Kidney capillary endothelial cell (primary cell): ENCODE measurements around the gene VARS2.
A peak's percentile ranks its signal among the peaks of the same experiment; 100 is the strongest.
"Not testable (repeated sequence)": the region's sequence is repeated elsewhere in the genome, so short reads cannot be mapped to it uniquely, and the experiment has no call there.

Source experiments
- DNase-seq: peaks from one replicate; pipeline ENCODE4 v3.0.0-alpha.2; 2018; ENCODE audit warnings: low spot score

Gene VARS2

DNA sequence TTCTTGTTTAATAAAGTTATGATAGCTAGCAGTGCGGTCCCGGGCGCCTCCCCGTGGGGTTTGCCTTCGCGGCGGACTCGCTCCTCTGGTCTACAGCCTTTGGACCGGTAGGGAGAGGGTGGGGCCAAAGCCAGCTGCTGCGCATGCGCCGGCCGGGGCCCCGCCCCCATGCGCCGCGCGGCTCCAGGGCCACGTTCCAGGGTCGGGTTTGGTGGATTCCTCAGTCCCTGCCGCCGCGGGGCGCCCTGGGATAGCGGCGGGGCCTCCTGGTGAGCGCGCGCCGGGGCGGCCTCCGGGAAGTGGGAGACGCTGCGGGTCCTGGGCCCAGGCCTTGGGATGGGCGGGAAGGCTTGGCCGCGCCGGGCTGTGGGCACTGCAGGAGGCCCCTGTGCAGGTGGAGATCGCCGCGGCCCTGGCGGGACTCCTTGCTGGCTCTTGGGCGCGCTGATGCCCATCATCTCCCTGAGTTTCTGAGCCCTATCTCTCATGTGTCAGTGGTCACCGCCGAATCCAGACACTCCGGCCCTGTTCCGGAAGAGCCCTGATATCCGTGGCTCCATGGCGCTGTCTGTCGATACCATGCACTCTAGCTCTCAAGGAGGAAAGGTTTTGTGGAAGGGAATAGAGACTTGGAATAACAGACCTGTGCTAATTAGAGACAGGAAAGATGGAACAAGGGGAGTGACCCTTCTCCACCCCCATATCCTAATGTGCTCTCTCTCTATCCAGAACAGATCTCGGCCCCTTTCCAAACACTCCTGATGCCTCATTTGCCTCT, at the start of gene VARS2:
Gene VARS2 (plus strand): TSS at position 163 of the 778 bp plus-strand sequence. CDS start 599 bp downstream, at position 762.
- peak; percentile 90 for DNase-seq

DNA sequence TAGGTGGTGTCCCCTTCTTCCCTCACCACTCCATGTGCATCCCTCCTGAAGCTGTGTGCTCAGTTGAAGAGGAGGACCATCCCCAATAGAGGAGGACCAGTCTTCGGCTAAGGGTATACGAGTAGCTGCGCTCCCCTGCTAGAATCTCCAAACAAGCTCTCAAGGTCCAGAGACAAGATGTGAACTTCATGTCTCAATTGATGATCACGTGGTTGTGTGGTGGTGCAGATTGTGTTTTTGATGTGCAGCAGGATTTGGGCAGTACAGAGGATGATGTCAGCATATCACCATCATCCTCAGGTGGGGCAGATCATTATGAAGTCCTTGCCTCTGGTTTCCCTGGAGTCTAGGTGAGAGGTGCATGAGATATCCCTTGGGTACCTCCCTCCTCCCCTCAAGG, 49.7 kb upstream of the VARS2 start:
- DNase-seq, result no peak

DNA sequence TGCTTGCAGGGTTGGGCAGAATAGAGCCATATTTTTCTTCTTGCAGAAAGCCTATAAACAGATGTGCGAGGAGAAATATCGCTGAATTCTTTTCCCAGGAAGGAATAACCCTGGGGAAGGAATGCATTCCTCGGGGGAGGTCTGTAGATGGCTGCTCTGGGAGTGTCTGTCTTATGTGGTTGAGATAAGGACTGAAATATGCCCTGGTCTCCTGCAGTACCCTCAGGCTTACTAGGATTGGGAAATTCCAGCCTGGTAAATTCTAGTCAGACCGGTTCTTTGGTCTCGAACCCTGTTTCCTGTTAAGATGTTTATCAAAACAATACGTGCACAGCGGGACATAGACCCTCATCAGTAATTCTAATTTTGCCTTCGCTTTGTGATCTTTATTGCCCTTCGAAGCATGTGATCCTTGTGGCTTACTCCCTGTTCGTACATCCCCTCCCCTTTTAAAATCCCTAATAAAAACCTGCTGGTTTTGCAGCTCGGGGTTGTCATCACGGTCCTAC, 44.7 kb upstream of the VARS2 start:
- not testable (repeated sequence) for DNase-seq

DNA sequence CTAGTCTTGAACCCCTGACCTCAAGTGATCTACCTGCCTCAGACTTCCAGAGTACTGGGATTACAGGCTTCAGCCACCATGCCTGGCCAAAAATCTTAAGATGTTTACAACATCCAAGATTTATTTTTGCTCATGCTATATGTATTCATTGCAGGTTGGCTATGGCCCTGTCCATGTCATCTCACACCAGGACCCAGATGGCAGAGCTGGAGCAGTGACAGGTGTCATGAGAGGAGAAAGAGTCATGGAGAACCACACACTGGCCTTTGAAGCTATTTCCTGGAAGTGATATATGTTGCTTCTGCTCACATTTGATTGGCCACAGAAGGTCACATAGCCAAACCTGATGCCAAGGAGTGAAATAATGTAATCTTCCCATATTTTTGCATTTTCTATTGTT, 43.5 kb upstream of the VARS2 start:
- no peak for DNase-seq

DNA sequence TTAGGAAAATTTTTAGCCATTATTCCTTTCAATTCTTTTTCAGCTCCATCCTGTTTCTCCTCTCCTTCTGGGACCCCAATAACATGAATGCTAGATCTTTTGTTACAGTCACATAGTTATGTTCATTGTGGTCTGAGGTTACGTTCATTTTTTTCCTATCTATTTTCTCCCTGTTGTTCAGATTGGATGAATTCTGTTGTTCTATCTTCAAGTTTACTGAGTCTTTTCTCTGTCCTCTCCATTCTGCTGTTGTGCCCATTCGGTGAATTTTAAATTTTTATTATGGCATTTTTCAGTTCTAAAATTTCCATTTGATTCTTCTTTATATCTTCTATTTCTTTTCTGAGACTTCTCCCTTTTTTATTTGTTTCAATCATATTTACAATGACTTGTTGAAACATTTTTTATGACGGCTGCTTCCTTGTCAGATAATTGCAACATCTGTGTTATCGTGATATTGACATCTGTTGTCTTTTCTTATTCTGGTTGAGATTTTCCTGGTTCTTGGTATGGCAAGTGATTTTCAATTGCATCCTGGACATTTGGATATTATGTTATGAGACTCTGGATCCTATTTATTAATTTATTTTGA, 42.4 kb upstream of the VARS2 start:
- no peak for DNase-seq

DNA sequence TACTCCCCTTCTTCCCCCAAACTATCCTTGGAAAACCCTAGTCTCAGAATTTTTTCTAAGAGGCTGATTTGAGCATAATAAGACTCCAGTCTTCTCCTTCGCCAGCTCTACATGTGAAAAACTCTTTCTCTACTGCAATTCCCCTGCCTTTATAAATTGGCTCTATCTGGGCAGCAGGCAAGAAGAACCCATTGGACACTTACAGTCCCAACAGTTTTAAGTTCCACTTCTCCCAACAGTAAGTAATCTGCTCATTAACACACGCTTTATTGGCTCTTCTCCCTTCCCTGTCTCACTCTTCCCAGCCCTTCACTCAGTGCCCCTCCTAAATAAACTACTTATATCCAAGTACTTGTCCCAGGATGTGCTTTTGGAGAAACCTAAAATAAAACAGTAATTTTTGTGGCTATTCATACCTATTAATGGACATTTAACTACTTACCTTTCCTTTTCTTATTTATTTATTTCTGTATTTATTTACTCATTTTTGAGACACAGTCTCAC, 40.8 kb upstream of the VARS2 start:
- no peak for DNase-seq

DNA sequence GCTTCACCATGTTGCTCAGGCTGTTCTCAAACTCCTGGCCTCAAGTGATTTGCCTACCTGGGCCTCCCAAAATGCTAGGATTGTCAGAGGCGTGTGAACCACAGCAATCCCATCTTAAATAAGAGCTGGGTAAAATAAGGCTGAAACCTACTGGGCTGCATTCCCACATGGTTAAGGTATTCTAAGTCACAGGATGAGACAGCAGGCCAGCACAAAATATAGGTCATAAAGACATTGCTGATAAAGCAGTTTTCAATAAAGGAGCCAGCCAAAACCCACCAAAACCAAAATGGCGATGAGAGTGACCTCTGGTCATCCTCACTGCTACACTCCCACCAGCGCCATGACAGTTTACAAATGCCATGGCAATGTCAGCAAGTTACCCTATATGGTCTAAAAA, 40.2 kb upstream of the VARS2 start:
- DNase-seq, result not testable (repeated sequence)

DNA sequence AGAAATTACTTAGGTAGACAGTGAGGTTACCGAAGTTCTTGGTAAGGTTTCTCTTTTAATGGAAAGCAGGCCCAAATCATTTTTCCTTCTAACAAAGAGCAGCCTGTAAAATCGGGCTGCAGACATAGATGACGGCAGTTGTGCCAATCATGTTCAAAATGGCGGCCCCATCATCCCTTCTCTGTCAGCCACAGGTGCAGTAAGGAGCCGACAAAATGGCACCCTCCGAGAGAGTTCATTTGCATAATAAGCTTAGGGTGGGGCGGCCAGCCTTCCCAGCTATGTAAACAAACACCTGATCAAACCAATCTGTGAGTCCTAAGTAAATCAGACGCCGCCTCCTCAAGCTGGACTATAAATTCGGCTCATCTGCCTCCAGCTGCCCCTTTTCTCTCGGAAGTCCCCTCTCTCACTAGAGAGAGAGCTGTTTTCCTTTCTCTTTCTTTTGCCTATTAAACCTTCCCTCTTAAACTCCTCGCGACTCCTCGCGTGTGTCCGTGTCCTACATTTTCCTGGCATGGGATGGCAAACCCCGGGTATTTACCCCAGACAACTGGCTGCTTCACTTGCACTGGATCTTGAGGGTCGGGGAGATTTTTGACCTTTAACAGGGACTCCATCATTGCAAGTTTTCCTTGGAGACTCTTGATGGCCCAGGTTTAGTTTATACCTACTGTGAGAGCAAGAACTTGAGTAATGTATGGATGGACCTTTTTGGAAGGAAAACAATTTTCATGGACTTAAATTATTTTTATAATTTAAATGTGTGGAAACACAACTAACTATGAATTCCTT, 38.6 kb upstream of the VARS2 start:
- DNase-seq, result no peak

DNA sequence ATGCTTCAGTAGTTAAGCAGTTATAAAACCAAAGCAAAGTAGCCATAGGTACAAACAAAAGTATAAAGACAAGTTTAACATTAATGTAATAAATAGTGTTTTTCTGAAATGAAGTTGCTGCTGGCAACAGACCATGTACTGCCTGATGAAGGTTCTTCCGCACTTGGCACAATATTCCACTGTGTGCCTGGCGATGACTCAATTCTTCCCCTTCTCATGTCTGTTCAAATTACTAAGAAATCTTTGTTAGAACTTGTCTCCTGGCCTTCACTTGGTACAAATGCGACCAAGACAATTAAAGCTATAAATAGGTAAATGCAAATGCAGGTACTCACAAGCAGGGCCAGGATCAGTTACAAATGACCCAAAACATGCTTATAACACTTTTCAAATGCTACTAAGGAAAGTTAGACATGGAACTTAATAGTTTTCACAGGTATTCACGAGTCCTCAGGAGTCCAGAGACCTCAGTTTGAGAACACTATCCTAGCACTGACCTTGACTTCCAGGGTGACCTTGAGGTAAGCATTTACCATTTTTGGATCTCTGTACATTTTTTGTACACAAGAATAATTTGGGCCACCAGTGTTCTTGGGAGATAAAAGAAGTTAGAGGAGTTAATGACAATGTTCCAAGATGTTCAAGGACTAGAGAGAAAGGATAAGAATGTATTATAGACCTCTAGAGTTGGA, 37.9 kb upstream of the VARS2 start:
- peak; percentile 10 for DNase-seq

DNA sequence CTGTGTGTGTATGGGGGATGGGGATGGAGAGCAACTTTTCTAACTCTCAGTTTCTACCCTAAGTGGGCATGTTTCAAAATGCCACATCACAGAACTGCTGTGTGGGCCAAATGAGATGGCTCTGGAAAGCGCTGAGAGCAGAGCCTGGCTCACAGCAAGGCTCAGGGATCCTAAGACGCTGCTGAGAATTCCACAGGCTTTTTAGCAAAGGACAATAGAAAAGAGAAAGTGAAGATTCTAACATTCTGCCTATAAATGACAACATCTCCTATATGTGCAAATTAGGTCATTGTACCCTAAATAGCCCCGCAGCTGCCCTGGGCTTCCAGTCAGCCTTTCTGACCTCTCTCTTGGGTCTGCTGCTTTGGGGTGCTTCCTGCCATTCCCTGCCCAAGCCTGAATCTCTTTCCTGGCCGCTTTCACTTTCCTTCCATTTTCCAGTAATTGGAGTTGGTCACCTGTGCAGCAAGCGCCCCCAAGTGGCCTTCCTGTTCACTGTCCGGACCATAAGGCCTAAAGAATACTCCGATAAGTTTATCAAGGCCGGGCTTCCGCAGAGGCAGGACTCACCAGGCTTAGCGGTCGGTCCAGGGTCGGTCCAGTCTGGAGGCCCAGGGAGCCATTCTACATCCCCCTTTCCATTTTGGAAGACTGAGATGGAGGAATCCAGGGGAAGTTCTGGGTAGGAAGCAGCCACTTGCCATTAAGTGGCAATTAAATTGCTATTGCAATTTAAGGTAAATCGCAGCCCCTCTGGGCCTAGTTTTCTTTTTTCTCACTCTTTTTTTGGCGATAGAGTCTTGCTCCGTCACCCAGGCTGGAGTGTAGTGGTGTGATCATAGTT, 36.4 kb upstream of the VARS2 start:
- DNase-seq, result peak; percentile 72

DNA sequence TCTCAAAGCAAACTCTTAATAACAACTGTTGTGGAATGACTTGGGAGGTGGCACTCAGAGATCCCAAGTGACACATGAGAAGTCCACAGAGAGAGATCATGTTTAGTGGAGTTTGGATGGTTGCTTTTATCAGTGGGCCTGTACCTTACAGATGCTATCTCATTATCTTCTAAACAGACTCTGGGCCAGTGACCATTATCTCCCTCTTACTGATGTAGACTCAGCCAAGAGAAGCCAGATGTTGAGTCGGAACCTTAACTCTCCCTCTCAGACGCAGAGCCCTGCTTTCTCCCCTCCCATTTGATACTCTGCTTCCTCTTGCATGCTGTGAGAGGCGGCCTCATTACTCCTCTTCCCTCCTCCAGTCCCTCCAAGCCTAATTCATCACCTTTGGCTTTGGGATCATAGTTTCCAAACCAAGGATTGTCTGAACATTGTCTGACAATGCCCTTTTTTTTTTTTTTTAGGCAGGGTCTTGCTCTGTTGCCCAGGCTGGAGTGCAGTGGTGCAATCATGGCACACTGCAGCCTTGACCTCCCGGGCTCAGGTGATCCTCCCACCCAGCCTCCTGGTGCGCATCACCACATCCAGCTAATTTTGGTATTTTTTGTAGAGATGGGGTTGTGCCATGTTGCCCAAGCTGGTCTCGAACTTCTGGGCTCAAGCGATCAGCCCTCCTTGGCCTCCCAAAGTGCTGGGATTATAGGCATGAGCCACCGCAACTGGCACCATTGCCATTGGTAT, 34.2 kb upstream of the VARS2 start:
- DNase-seq, result no peak

DNA sequence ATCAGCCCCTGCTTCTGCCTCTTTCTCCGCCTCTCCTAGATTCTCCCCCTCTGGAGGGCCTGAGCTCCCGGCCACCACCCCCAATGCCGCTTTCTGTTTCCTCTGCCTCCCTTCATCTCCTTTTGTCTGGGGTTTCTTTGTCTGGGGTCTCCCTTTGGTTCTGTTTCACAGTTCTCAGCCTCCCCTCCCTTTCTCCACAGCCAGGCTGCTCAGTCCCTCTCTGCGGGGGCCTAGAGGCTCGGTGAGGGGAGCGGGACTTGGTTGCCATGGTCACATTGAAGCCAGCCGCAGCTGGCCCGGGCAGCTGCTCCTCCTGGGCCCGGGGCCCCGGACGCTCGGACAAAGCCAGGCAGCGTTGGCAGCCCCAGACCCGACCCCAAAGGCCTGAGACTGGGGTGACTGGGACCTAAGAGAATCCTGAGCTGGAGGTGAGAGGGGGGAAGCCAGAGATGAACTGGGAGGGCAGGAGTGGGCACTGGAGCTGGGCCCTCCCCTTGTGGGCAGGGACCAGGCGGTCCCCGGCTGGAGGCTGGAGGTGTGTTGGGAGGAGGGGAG, 33.3 kb upstream of the VARS2 start:
- DNase-seq, result no peak

DNA sequence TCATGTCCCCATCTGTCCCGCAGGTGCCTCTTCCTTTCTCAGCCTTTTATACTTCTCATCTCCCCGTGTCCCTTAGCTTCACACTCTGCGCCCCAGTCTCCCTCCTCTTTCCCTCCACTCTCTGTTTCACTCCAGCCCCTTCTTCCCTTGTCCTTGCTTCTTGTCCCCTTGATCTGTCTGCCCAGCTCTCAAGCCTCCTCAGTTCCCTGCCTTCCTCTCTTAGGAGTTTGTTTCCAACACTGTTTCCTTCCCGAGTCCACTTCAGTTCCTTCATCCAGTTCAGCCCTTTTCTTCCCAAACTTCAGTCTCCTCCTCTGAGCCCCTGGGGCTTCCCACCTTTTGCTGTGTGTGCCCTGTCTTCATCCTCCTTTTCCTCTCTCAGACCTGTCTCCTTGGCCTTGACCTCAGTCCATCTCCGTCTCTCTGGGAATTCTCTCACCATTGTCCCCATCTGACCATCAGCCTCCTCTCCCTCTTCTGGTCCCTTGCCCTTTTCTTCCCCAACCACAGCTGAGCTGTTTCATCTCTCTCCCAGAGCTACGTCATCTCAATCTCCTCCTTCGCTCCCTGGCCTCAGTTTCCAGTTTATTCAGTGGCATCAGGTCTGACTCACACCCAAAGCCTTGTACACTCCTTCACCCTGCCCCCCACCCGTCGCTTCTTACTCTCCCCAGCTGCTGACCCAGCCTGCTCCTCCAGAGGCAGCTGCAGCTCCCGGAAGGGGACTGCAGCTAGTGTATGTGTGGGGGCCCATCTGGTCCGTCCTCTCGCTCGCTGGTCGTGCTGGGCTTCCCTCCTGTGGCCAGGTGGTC, 32.4 kb upstream of the VARS2 start:
- no peak for DNase-seq

DNA sequence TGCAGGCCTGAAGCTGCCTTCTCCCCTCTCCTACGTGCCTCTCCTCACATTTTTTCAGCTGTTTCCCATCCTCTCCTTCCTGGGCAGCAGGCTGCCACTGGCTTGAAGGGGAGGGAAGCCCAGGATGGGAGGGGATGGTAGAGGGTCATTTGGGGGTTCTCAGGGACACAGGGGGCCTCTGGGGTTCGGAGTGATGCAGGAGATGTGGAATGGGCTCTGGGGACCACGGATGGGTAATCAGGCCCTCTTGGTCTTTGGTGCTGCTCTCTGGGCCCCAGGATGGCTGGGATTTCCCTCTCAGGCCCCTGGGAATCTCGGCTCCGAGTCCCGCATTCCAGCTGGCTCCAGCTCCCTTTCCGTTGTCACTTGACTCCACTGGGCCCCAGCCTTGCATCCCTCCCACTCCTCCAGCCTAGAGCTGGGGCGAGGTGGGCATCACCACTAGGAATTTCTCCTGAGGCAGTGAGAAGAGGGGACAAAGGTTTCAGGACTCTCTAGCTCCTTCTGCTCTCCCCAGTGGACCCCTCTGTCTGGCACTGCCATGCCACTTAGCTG, 31.8 kb upstream of the VARS2 start:
- no peak for DNase-seq

DNA sequence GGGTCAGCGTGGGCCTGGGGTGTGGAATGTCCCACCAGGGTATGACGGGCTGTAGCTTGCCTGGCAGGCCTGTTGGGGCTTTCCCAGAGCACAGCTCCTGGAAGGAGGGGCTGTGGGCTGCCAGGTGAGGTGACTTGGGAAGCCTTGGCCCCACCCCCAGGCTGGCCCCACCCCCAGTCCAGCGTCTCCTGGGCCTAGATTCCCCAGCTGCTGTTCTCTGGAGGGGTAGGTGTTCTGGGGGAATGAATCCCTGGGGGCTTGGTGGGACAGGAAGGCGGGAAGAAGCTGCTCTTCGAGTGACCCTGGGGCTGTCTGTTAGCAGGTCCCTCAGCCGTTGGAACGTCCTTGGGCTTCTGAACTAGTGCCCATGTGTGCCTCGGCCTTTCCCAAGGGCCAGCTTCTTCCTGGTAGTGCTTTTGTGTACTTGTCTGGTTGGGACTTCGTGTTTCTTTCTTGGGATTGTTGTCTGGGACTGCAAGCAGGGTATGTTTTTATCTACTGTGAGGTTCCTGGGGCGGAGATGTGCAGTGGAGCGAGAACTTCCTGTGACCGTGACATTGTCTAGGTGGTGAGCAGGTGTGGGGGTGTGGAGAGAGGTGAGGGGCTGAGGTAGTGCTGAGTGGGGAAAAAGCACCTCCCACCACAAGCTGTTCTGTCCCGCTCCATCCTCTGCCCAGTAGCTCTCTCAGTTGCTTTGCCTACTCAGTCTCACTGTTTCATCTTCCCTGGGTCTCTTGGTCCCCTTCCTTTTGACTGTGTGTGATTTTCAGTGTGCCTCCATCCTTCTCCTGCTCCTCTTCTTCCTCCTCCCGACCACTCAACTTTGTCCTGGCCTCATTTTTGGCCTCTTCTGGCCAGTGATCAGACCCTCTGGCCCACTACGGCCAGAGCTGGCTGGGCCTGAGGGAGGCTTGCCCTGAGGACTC, 31.0 kb upstream of the VARS2 start:
- DNase-seq, result no peak

DNA sequence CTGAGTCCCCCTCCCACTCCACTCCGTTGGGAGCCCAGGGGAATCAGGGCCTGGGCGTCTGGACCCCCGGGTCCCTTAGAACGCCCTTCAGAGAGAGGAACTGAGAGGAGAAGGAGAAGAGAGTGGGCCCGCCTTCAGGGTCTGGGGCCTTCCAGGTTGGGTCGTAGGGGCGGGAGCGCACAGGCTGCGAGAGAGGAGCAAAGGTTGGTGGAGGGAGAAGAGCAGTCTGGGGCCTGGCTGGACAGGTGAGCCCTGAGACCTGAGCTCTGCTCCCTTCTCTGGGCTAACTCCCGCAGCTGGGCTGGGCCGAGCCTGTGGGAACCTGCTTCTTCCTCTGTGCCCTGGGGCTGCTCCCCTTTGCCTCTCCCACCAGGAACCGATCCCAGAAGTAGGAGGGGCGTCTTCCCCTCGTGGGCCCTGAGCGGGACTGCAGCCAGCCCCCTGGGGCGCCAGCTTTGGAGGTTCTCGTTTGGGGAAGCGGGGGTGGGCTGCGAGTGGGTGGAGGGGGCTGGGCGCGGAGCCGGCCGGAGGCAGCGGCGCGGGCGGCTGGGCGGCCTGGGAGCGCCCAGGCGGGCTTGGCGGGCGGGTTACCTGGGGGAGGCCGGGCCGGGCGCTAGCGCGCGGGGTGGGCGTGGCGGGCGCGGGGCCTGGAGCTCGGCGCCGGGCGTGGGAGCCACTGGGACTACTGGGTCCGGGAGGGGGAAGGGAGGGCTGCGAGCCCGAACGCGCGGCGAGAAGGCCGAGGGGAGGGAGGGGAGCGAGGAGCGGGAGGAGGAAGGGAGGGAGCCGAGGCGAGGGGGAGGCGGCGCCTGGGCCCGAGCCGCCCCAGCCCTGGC, 30.1 kb upstream of the VARS2 start, which contains the start of gene DDR1:
Gene DDR1 (plus strand): TSS at position 835 of the 836 bp plus-strand sequence. CDS start 4,211 bp downstream, outside the sequence.
- no peak for DNase-seq
